GM12873 (cell line): ENCODE results near the gene UQCRC2.

Experiments
- TF ChIP-seq, protein P1 (sequence below): IDR thresholded peaks from 2 replicates; pipeline ENCODE4 v1.5.1; 2012; ENCODE audit warnings: low read depth, mild to moderate bottlenecking, moderate library complexity, low read length, control low read depth; ENCODE audit not compliant: insufficient read depth; ENCODE audit errors: missing control alignments

Gene UQCRC2

DNA sequence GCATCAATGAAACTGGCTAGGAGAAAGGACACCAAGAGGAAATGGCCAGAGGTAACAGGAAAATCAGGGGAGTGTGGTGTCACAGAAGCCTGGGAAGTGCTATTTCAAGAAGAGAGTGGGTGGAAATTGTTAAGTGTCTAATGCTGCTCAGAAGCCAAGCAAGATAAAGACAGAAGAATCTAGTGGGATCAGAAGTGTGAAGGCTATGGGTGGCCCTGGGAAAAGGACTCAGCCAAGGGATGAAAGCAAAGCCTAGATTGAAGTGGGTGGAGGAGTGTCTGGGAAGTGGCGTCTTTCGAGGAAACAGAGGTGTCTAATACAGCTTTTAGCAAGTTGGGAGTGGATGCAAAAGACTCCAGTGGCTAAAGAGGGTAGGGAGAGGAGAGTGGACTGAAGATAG lies 34.3 kb downstream of the UQCRC2 start:
- TF ChIP-seq, protein P1, sequence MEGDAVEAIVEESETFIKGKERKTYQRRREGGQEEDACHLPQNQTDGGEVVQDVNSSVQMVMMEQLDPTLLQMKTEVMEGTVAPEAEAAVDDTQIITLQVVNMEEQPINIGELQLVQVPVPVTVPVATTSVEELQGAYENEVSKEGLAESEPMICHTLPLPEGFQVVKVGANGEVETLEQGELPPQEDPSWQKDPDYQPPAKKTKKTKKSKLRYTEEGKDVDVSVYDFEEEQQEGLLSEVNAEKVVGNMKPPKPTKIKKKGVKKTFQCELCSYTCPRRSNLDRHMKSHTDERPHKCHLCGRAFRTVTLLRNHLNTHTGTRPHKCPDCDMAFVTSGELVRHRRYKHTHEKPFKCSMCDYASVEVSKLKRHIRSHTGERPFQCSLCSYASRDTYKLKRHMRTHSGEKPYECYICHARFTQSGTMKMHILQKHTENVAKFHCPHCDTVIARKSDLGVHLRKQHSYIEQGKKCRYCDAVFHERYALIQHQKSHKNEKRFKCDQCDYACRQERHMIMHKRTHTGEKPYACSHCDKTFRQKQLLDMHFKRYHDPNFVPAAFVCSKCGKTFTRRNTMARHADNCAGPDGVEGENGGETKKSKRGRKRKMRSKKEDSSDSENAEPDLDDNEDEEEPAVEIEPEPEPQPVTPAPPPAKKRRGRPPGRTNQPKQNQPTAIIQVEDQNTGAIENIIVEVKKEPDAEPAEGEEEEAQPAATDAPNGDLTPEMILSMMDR, result no peak

DNA sequence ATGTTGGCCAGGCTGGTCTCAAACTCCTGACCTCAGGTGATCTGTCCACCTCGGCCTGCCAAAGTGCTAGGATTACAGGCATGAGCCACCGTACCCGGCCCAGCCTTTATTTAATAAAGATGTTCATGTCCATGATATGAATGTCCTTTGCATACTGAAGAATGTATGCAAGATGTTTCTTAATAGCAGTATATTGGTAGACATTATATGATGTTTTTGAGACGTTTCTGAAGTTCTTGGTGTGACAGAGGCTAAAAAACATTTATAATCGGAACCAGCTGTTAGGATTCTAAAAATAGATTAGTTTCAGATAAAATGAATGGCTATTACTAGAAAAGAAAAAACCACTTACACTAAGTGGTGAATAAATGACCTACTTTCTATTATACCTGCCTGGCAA lies 36.0 kb downstream of the UQCRC2 start:
- TF ChIP-seq, protein P1, result no peak

DNA sequence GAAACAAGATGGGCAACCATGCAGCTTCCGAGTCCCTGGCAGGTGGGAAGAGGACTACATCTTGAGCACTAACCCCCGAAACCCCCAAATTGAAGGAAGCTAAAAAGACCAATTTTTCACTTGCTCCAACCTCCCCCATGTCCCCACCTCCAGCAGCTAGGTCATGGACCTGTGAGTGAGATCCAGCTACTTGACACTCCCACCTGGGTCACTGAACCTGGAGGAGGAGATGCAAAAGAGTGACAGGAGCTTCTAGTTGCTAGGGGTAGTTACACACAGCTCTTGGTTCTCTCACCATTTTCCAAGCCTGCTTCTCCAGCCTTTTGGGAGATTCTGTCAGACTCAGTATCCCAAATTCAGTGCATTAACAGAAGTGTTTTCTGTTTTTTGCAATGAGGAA lies 36.6 kb downstream of the UQCRC2 start:
- TF ChIP-seq, protein P1, result no peak

DNA sequence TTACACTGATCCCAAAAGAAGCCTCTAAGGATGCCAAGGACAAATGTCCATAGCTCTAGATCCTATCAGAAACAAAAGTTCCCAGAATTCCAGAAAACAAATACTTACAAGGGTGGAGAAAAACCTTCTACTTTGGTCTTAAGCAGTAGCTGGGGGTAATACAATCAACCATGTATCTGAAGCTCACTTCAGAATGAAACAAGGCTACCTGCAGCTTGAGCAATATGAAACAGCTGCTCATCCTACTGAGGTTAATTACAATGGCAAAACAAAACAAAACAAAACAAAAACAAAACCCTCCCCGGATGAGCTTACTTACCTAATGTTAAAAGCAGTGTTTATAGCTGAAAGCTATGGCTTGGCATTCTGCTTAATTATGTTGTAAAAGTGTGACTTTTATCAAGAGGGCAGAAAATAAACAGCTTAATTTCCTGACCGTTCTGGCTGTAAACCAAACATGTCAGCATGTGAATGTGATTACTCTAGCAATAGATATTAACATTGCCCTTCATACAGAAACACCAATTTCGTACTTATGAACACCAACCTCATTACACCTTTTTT lies 37.3 kb downstream of the UQCRC2 start:
- TF ChIP-seq, protein P1, result no peak

DNA sequence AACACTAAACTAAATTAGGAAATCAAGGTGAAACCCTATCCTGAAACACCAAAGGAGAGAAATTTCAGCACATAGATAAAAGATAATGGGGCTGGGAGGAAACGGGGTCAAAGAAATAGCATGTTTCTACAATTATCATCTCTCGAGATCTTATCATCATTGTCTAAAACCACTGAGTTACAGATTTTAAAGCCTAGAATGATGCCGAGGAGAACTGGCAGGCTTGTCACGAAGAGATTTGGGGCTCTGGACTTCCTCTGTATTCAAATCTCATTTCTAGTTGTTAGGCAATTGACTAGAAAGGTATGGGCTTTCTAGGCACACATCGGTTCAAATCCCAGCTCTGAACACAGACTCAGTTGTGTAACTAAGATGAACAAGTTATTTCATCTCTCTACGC lies 38.5 kb downstream of the UQCRC2 start:
- TF ChIP-seq, protein P1, result no peak

DNA sequence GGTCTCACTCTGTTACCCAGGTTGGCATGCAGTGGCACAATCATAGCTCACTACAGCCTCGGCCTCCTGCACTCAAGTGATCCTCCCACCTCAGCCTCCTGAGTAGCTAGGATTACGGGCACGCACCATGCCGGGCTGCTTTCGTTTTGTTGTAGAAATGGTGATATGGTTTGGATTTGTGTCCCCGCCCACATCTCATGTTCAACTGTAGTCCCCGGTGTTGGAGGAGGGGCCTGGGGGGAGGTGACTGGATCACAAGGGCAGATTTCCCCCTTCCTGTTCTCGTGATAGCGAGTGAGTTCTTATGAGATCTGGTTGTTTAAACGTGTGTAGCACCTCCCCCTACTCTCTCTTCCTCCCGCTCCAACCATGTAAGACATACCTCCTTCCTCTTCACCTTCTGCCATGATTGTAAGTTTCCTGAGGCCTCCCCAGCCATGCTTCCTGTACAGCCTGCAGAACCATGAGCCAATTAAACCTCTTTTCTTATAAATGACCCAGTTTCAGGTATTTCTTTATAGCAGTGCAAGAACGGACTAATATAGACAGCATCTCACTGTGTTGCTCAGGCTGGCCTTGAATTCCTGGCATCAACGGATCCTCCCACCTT lies 41.8 kb downstream of the UQCRC2 start:
- TF ChIP-seq, protein P1, result no peak

DNA sequence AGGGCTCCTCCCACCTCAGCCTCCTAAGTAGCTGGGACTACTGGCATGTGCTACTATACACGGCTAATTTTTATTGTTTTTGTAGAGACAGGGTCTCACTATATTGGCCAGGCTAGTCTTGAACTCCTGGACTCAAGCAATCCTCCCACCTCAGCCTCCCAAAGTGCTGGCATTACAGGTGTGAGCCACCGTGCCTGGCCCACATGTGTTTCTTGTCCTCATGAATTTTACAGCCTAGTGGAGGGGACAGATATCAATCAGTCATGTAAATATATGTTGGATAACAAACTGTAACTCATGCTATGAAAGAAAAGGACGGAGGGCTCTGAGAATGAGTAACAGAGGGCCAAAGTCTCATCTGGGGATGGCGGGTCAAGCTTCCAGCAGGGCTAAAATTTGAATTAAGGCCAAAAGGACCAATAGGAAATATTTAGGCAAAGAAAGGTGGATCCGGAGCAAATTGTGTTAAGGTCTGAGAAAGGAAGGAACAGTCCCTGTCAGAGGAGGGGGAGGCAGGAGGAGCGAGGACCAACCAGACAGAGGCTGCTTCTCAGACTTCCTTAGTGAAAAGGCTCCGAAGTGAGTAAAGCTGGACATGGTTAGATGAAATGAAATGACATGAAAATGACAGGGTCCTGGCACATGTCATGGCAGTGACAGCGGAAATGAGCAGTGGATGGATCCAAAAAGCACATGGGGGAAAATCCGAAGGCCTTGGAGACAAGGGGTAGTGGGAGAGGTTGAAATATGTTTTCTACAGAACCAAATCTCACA lies 43.9 kb downstream of the UQCRC2 start:
- TF ChIP-seq, protein P1, result no peak
